Activated naive CD8-positive, alpha-beta T cell treated with anti-CD3 and anti-CD28 coated beads, Interleukin-2, amount 50 U/mL, for 16 hours (primary cell): ENCODE results near the gene ARID3B.

Experiments used
- DNase-seq: peaks from one replicate; pipeline ENCODE4 v3.0.0-alpha.2; 2020; ENCODE audit warnings: low read depth, low spot score

Gene ARID3B

GRCh38 chr15:74603789-74604705, 63.0 kb downstream of the ARID3B start:
- DNase-seq = no peak

DNA sequence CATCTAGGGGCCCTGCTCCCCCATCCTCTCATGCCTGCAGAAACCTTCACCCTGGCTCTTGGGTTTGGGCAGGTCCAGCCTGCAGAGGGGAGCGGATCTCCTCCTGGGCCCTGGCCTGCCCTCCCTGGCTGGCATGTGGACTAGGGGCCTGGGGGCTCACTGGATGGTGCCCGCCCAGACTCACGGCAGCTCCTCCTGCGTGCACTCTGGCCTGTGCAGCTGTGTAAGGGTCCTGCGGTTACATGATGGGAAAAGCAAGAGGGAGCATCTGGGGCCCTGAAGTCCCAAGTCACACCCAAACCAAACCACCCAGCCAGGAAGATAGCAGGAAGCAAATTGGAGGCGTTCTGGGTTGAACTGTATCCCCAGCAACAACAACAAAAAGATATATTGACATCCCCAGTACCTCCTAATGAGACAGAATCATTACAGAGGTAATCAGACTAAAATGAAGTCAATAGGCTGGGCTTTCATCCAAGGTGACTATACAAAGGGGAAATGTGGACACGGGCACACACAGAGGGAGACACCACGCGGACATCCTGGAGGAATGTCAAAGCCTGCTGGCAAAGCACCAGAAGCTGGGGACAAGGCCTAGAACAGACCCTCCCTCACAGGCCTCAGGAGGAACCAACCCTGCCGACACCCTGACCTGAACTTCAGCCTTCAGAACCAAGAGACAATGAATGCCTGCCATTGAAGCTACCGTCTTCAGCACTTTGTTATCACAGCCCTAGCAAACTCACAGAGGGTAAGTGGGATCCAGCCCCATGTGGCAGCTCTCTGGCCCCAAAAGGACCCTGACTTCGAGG, 64.2 kb downstream of the ARID3B start:
- DNase-seq = no peak

DNA sequence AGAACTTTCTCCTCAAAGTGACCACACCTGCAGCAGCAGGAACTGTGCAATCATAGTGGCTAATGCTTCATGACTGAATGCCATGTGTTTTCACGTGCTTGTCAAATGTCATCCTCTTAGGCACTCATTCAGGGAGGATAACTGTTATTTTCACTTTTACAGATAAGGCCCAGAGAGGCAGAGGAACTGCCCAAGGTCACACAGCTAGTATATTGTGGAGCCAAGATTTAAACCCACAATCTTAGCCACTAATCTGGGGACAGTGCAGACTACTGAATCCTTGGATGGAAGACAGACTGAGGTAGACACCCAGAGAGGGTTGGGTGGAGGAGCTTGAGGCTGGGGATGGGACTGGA, 64.8 kb downstream of the ARID3B start:
- DNase-seq = no peak

GRCh38 chr15:74608786-74609185, 67.8 kb downstream of the ARID3B start:
- no peak for DNase-seq

DNA sequence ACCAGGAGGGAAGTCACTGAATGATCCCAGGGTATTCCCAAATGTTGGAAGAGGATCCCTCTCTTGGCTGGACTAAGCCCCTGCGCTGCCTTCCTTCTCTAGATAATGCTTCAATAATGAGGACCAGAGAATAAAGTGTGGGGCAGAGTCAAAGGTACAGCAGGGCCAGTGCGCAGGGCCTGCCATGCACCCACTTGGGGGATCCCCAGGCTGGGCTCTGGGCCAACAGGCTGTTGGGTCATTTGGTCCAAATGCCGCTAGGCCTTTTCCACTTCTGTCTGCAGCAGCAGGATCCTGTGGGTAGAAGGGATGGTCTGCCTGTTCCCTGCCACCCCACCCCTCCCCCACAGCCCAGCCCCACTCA, 68.9 kb downstream of the ARID3B start:
- DNase-seq = no peak

- no peak for DNase-seq
Observed at GRCh38 chr15:74610302-74610951, 69.4 kb downstream of the ARID3B start.

- no peak for DNase-seq
Observed at GRCh38 chr15:74611341-74611740, 70.3 kb downstream of the ARID3B start.

DNA sequence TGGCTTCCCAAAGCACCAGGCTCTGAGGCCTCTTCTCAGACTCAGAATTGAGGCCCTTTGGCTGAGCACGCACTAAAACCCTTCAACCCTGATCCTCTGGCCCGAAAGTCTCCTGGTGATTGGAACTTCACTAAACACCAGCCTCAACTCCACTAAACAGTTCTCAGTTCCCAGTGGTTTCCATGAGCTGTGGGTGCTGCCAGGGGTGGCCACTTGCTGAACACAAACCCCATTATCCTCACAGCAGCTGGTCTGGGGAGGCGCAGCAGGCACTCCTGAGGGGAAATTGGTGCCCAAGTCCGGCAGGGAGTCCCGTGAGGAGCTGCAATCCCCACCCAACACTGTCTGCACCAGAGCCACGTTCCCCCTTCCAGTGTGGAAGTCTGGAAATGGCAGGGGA, 70.8 kb downstream of the ARID3B start:
- DNase-seq = no peak

GRCh38 chr15:74612677-74613076, 71.7 kb downstream of the ARID3B start:
- no peak for DNase-seq

DNA sequence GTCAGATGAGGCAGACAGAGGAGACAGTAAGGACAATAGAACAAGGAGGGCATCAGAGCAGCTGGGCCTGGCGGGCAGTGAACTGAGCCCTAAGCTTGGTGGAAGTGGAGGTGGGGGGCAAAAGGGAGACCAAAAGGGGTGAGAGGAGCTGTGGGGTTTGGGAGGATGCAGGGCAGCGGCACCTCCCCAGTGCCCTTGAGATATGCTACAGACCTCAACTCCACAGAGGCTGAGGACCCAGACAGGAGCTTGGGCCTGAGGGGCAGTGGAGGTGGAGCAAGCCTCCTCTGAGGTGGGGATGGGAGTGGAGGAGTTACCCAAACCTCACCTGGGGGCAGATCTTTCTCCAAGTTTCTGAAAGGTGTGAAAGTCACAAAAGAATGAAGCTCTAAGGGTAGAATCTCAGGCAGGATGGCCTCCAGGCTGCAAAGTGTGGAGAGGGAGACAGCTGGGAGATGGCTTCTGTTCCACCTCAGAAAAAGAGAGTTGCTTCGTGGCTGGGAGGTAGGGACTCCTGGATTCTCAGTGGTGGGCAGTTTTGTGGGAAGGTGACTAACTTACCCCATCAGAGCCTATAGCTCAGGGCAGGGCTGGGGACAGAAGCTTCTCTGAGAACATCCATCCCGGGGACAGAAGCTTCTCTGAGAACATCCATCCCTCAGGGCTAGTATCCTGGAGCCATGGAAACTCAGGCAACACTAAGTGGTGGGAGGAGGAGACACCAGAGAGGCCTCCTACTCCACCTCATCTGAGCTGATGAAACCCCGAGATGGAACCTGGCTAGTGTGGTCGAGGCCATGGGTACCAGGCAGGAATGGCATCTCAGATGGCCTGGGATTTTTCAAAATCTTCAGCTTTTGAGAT, 72.3 kb downstream of the ARID3B start:
- DNase-seq = no peak

DNA sequence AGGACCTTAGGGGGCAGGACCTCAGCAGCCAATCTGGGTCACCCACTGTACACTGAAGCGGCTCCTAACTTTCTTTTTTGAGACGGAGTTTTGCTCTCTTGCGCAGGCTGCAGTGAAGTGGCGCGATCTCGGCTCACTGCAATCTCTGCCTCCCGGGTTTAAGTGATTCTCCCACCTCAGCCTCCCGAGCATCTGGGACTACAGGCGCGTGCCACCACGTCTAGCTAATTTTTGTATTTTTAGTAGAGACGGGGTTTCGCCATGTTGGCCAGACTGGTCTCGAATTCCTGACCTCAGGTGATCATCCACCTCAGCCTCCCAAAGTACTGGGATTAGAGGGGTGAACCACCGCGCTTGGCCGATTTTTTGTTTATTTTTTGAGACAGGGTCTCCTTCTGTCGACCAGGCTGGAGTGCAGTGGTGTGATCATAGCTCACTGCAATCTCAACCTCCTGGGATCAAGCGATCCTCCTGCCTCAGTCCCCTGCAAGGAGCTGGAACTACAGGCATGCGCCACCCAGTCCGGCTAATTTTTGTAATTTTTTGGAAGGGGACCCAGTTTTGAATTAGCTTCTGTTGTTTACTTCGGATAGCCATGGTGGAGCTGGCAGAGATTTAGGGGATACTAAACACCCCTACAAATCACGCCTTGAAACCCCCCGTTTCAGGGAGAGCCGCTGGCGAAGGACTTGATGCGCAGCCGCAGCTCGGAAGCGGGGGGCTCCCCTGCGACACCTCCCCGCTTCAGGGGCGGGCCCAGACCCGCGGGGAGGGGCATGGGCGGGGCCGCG, 73.1 kb downstream of the ARID3B start:
- DNase-seq = no peak

DNA sequence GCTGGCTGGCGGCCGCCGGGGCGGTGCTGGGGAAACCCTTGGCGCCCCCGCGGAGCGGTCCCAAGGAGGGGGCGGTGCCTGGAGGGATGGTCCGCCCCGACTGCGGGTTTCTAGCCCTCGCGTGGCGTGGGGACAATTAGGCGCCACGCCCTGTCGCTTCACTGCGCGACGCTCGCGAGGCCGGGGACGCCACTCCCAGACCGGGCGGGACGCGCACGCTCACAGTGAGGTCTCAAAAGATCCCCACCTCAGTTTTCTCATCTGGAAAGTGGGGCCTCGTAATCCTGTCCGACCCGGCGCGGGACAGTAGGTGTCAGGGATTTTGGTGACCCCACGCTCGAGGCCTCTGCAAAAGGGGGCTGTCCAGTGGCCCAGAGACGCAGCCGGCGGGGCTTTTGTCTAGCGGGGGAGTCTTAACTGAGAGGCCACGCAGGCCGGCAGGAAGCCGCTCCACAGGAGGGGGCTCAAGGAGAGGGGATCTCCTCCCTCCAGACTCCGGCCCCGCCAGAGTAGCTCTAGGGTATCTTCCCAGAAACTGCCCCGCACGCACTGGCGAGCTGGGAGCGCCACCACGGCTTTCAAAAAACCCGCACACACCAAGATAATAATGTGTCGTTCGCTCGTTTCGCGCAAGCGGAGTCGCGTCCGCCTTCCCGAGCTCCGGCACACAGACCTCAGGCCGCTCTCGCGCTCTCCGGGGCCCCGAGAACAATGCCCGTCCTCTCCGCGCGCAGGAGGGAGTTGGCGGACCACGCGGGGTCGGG, 73.9 kb downstream of the ARID3B start:
- DNase-seq = peak; percentile 72

GRCh38 chr15:74615508-74616365, 74.7 kb downstream of the ARID3B start, which contains the start of gene CLK3:
Gene CLK3 (plus strand): TSS chr15:74615836. CDS start chr15:74619197, 3,361 bp downstream.
- peak; percentile 90 for DNase-seq

DNA sequence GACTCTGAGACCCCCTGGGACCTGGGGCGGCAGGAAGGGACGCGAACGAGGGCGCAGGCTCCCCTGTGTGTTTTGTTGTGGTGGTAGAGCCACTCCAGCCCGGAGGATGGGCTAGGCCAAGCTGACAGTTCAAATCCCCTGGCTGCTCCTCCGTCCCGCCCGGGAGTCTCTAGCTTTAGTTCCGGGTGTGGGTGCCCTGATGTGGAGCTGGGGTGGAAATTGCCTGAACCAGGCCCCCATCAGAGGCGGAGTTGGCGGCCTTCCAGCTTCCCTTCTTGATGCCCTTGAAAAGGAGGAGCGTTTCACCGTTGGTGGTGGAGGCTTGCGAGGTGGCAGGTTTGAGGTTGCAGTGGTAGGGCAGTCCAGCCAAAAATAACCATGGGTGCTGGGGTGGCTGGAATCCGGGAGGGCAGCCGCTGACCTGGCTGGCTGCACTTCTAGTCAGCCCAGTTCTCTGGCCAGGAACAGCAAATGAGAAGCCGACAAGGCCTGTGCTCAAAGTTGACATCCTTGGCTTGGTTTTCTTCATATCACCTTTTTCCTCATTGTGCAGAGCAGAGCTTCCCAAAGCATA, 75.4 kb downstream of the ARID3B start:
- DNase-seq = peak; percentile 25

- no peak for DNase-seq
Observed at GRCh38 chr15:74616996-74617395, 76.0 kb downstream of the ARID3B start.

GRCh38 chr15:74618841-74619596, 78.0 kb downstream of the ARID3B start:
- no peak for DNase-seq

- DNase-seq = no peak
Observed at GRCh38 chr15:74619916-74620635, 79.1 kb downstream of the ARID3B start.
